Measurements from ENCODE around the gene OR2T5.
"Not testable (repeated sequence)": the region's sequence is repeated elsewhere in the genome, so short reads cannot be mapped to it uniquely, and the experiment has no call there.

The OR2T5 gene

DNA sequence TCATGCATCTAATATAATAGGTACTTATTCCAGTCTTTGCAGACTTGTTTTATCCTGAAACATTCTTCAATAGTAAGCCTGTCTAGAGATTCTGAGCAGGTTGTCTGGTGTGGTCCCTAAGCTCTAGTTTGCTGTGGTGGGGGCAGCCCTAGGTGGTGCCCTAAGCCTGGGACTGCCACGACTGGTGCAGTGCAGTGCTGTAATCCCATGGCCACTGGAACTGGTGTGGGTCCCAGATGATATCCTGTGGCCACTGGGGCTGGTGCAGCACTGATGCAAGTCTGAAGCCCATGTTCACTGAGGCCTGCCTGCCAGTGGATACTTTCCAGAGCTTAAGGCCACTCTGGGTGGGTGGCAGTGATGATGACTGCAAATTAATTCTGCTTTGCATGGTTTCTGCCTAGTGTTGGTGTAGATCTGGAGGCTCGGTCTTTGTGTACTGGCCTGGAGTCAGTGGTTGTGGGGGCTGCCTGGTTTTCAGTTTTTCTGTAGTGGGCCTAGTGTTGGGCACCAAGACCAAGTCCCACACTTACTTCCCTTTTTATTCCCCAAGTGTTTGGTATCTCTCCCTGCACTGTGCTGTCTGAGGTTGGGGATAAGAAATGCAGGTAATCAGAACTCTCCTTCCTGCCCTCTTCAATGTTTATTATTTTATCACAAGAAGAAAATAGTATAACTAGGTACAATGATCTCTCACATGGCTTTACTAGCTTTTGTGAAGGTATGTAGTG is 12.1 kb downstream of the OR2T5 start:
- DNase-seq (ENCODE audit: low read depth) = not testable (repeated sequence)

DNA sequence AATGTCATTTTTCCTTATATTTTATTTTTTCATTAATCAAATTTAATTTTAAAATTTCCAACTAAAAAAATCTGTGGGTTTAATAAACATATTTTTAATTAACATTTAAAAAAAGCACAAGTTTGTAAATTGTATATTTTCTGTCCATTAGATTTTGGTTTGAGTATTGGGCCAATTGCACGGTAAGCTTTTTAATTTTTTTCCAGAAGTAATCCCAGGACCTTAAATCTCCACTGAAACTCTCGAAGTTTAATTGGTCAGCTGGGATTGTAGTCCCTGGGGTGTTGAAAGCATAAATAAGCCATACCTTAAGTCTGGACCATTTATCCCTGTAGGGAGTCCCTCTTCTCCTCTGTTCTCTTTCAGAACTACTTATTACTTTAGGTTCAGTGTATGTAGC is 19.4 kb downstream of the OR2T5 start, which contains the start of gene OR2G6:
TSS of gene OR2G6 (plus strand) at position 301 of the 400 bp plus-strand sequence. CDS start 13,574 bp downstream, outside the sequence.
- not testable (repeated sequence) for DNase-seq (ENCODE audit: low read depth)

DNA sequence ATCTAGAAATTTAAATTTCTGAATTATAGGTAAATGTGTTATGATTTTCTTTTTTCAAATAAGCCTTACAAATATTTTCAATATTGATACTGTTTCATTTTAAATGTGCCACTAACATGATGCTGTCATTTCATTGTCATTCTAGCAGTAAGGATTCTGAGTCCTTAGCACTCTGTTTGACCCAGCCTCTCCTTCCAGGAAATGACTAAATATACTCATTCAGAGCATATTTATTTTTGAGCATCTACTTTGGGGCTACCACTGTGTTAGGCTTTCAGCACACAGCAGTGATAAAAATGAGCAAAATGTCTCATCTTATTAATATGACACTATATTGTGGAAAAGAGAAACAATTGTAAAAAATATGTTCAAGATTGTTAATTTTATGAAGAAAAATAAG is 21.8 kb downstream of the OR2T5 start:
- DNase-seq (ENCODE audit: low read depth) = not testable (repeated sequence)

DNA sequence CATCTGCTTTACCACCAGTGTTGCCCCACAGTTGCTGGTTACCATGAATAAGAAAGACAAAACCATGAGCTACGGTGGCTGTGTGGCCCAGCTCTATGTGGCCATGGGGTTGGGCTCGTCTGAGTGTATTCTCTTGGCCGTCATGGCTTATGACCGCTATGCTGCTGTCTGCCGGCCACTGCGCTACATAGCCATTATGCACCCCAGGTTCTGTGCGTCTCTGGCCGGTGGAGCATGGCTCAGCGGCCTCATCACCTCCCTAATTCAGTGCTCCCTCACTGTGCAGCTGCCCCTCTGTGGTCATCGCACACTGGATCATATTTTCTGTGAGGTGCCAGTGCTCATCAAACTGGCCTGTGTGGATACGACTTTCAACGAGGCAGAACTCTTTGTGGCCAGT is 33.5 kb downstream of the OR2T5 start:
- DNase-seq (ENCODE audit: low read depth) = no peak

DNA sequence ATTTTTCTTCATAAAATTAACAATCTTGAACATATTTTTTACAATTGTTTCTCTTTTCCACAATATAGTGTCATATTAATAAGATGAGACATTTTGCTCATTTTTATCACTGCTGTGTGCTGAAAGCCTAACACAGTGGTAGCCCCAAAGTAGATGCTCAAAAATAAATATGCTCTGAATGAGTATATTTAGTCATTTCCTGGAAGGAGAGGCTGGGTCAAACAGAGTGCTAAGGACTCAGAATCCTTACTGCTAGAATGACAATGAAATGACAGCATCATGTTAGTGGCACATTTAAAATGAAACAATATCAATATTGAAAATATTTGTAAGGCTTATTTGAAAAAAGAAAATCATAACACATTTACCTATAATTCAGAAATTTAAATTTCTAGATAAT is 49.1 kb downstream of the OR2T5 start:
- DNase-seq (ENCODE audit: low read depth) = not testable (repeated sequence)
